Caco-2 (cell line): ENCODE results near the gene DCAF7. TPM values are rescaled to one million over a fixed set of nuclear protein-coding genes. Genes with fewer than 3 reads are reported as not detected.

Source experiments
- BruUV-seq: library from RNA; stranded (reverse); fragments of 400-500 nt; replicated peaks from 2 replicates; lab custom pipeline; 2021; lab: Mats Ljungman, UMichigan
- CTCF ChIA-PET: fragments of 300-600 bp; sonication (Branson Sonifier 250); formaldehyde crosslinking; loops from one replicate; lab custom pipeline; 2022; ENCODE audit warnings: antibody characterized with exemption; lab: Charles Lee
- POLR2A ChIA-PET: fragments of 300-600 bp; sonication (Branson Sonifier 250); formaldehyde crosslinking; loops from one replicate; lab custom pipeline; 2022; ENCODE audit warnings: antibody characterized with exemption; lab: Charles Lee
- DNase-seq, 2 experiments: peaks; one replicate each; pipeline versions ENCODE4 v3.0.0 to v3.0.0-alpha.2; 2020 to 2022
- H3K27me3 ChIP-seq: replicated peaks from 2 replicates; pipeline ENCODE4 v1.6.0; 2011; ENCODE audit warnings: low read length; ENCODE audit not compliant: control insufficient read depth, insufficient read depth
- H3K36me3 ChIP-seq: 2 replicates; pipeline ENCODE4 v1.5.1; 2011; ENCODE audit warnings: low read length; ENCODE audit not compliant: control insufficient read depth, insufficient read depth
- H3K4me1 ChIP-seq: fragments of 250-450 bp; sonication (Bioruptor Pico); 2 replicates; pipeline ENCODE4 v1.5.1; 2020; ENCODE audit warnings: mild to moderate bottlenecking
- H3K4me3 ChIP-seq: 2 replicates; pipeline ENCODE4 v1.5.1; 2011; ENCODE audit warnings: low read depth, mild to moderate bottlenecking, control low read depth, low read length
- H3K9me3 ChIP-seq: fragments of 250-450 bp; sonication (Bioruptor Pico); 2 replicates; pipeline ENCODE4 v1.5.1; 2020; ENCODE audit warnings: mild to moderate bottlenecking, moderate library complexity
- H3K27ac Mint-ChIP-seq: one replicate; pipeline ENCODE4 v1.8.0; 2022; ENCODE audit warnings: mixed read lengths; ENCODE audit not compliant: unreplicated experiment
- H3K27me3 Mint-ChIP-seq: one replicate; pipeline ENCODE4 v1.8.0; 2022; ENCODE audit warnings: mixed read lengths; ENCODE audit not compliant: insufficient read depth, unreplicated experiment
- H3K36me3 Mint-ChIP-seq: one replicate; pipeline ENCODE4 v1.8.0; 2022; ENCODE audit warnings: mild to moderate bottlenecking, mixed read lengths; ENCODE audit not compliant: insufficient read depth, unreplicated experiment
- H3K4me1 Mint-ChIP-seq: one replicate; pipeline ENCODE4 v1.8.0; 2022; ENCODE audit warnings: low read depth, mixed read lengths; ENCODE audit not compliant: unreplicated experiment
- H3K4me3 Mint-ChIP-seq: one replicate; pipeline ENCODE4 v1.8.0; 2022; ENCODE audit warnings: mild to moderate bottlenecking, moderate library complexity, mixed read lengths; ENCODE audit not compliant: unreplicated experiment
- H3K9me3 Mint-ChIP-seq: one replicate; pipeline ENCODE4 v1.8.0; 2022; ENCODE audit warnings: mixed read lengths; ENCODE audit not compliant: unreplicated experiment
- intact Hi-C: fragments of 100-400 bp; cut with micrococcal nuclease; formaldehyde crosslinking; loops from one replicate; pipeline ENCODE4 v1.10.0; 2022; ENCODE audit not compliant: unreplicated experiment
- total RNA-seq: library from RNA; stranded (reverse); gene quantifications from 2 replicates; pipeline ENCODE4 v1.2.3, GENCODE V29; 2022
- TF ChIP-seq, protein P1 (sequence below), 2 experiments: fragments of 200-600 bp in 1 of 2; IDR thresholded peaks; 1 replicate in 1 of 2; 2 replicates in 1 of 2; pipeline versions ENCODE4 v1.5.1 to v1.8.0; 2011 to 2022; ENCODE audit warnings: antibody characterized with exemption in 1 of 2, control low read depth in 1 of 2, inconsistent platforms in 1 of 2, low read depth in 1 of 2, low read length in 1 of 2, mild to moderate bottlenecking in 1 of 2, moderate library complexity in 1 of 2; ENCODE audit not compliant: insufficient read depth in 1 of 2, severe bottlenecking in 1 of 2, unreplicated experiment in 1 of 2

DCAF7 gene
- total RNA-seq, 1 experiment from 2014 or later: 94.5 TPM

- intact Hi-C loops: loop anchor here (5.0 kb wide), 1 partner anchor 163 kb away; the partner anchor contains the start of gene CYB561
- ChIA-PET CTCF (interaction anchor here (2.5 kb wide), 1 partner anchor 185 kb away, joined by 61 read pairs; no protein-coding TSS in a partner anchor), POLR2A (no interaction called here)
- Histone ChIP-seq H3K9me3 (no peaks in the 10 kb centered on the region), H3K4me1 (no peaks in the 10 kb centered on the region), H3K27me3 (no peaks in the 10 kb centered on the region), H3K4me3 (no peak overlapping the region), H3K36me3 (no peaks in the 10 kb centered on the region)
- Mint-ChIP-seq H3K27ac (no peak overlapping the region), H3K9me3 (no peaks in the 10 kb centered on the region), H3K36me3 (peaks cover 14% of the 10 kb centered on the region), H3K4me3 (no peak overlapping the region), H3K4me1 (no peaks in the 10 kb centered on the region), H3K27me3 (peaks cover 3% of the 10 kb centered on the region)
- BruUV-seq: no TSS peak
- TF ChIP-seq, protein P1, sequence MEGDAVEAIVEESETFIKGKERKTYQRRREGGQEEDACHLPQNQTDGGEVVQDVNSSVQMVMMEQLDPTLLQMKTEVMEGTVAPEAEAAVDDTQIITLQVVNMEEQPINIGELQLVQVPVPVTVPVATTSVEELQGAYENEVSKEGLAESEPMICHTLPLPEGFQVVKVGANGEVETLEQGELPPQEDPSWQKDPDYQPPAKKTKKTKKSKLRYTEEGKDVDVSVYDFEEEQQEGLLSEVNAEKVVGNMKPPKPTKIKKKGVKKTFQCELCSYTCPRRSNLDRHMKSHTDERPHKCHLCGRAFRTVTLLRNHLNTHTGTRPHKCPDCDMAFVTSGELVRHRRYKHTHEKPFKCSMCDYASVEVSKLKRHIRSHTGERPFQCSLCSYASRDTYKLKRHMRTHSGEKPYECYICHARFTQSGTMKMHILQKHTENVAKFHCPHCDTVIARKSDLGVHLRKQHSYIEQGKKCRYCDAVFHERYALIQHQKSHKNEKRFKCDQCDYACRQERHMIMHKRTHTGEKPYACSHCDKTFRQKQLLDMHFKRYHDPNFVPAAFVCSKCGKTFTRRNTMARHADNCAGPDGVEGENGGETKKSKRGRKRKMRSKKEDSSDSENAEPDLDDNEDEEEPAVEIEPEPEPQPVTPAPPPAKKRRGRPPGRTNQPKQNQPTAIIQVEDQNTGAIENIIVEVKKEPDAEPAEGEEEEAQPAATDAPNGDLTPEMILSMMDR (IDR thresholded peaks at IDR 0.05; ENCODE audit: insufficient read depth in 1 of 2, low read depth in 1 of 2, low read length in 1 of 2, severe bottlenecking in 1 of 2, unreplicated experiment in 1 of 2): no peak
- DNase-seq: no peak
Measured at GRCh38 chr17:63609816-63610573, 59.7 kb downstream of the DCAF7 start.

GRCh38 chr17:63610854-63611253 is 60.6 kb downstream of the DCAF7 start:
- H3K36me3 ChIP-seq: no peaks in the 10 kb centered on the region
- no peaks in the 10 kb centered on the region for H3K9me3 ChIP-seq
- TF ChIP-seq, protein P1 (IDR thresholded peaks at IDR 0.05; ENCODE audit: insufficient read depth in 1 of 2, low read depth in 1 of 2, low read length in 1 of 2, severe bottlenecking in 1 of 2, unreplicated experiment in 1 of 2): no peak
- H3K4me1 Mint-ChIP-seq: no peaks in the 10 kb centered on the region
- no peak for DNase-seq
- H3K4me1 ChIP-seq: no peaks in the 10 kb centered on the region
- H3K27me3 Mint-ChIP-seq: peaks cover 3% of the 10 kb centered on the region
- H3K36me3 Mint-ChIP-seq: peaks cover 10% of the 10 kb centered on the region
- no peak overlapping the region for H3K27ac Mint-ChIP-seq
- BruUV-seq: no TSS peak
- intact Hi-C loops: loop anchor here (5.0 kb wide), 1 partner anchor 164 kb away; the partner anchor contains the start of gene CYB561
- ChIA-PET POLR2A (no interaction called here), CTCF (interaction anchor here (1.8 to 2.5 kb wide), 3 partner anchors 59 to 204 kb away, joined by 5 to 61 read pairs (median 8); no protein-coding TSS in a partner anchor)
- no peak overlapping the region for H3K4me3 Mint-ChIP-seq
- H3K9me3 Mint-ChIP-seq: no peaks in the 10 kb centered on the region
- H3K4me3 ChIP-seq: no peak overlapping the region
- H3K27me3 ChIP-seq: no peaks in the 10 kb centered on the region

DNA sequence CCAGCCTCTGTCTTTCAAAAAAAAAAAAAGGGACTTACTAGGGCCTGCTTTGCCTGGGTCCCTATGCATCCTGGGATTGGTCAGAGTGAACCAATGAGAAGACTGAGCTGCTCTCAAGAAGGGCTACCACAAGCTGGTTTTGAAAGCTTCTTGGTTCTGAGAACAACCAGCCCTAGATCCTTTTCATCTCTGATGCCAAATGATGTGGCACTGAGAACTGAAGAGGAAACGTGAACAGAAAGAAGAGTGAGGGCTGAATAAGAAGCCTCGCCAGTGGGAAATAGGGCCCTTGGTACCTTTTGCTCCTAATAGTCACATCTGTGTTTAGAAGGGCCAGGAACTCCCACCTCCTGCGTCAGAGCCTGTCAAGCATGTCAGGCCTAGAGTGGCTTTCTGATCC is 61.1 kb downstream of the DCAF7 start:
- no TSS peak for BruUV-seq
- no peaks in the 10 kb centered on the region for H3K9me3 Mint-ChIP-seq
- H3K27me3 ChIP-seq: no peaks in the 10 kb centered on the region
- intact Hi-C loops: loop anchor here (5.0 kb wide), 1 partner anchor 164 kb away; the partner anchor contains the start of gene CYB561
- no peaks in the 10 kb centered on the region for H3K4me1 Mint-ChIP-seq
- no peak overlapping the region for H3K4me3 ChIP-seq
- ChIA-PET CTCF (interaction anchor here (0.6 to 2.6 kb wide), 14 partner anchors 10 to 206 kb away, joined by 3 to 61 read pairs (median 5); partner anchors contain the start of genes CYB561 and MAP3K3), POLR2A (interaction anchor here (0.6 to 1.0 kb wide), 3 partner anchors 11 to 162 kb away, joined by 3 read pairs; partner anchors contain the start of genes CCDC47, DDX42 and MAP3K3)
- peaks cover 3% of the 10 kb centered on the region for H3K27me3 Mint-ChIP-seq
- no peaks in the 10 kb centered on the region for H3K9me3 ChIP-seq
- no peak overlapping the region for H3K27ac Mint-ChIP-seq
- H3K36me3 ChIP-seq: no peaks in the 10 kb centered on the region
- H3K4me3 Mint-ChIP-seq: no peak overlapping the region
- H3K4me1 ChIP-seq: no peaks in the 10 kb centered on the region
- peaks cover 5% of the 10 kb centered on the region for H3K36me3 Mint-ChIP-seq
- DNase-seq: no peak
- TF ChIP-seq, protein P1 (IDR thresholded peaks at IDR 0.05; ENCODE audit: insufficient read depth in 1 of 2, low read depth in 1 of 2, low read length in 1 of 2, severe bottlenecking in 1 of 2, unreplicated experiment in 1 of 2): no peak
